ENCODE measurements around the gene ENDOU. TPM values are rescaled to one million over a fixed set of nuclear protein-coding genes. Genes with fewer than 3 reads are reported as not detected.
A peak's percentile ranks its signal among the peaks of the same experiment; 100 is the strongest.

ENDOU gene
- polyA plus RNA-seq, 4 donors = 0.30 to 2.1 TPM; not detected in 2

DNA sequence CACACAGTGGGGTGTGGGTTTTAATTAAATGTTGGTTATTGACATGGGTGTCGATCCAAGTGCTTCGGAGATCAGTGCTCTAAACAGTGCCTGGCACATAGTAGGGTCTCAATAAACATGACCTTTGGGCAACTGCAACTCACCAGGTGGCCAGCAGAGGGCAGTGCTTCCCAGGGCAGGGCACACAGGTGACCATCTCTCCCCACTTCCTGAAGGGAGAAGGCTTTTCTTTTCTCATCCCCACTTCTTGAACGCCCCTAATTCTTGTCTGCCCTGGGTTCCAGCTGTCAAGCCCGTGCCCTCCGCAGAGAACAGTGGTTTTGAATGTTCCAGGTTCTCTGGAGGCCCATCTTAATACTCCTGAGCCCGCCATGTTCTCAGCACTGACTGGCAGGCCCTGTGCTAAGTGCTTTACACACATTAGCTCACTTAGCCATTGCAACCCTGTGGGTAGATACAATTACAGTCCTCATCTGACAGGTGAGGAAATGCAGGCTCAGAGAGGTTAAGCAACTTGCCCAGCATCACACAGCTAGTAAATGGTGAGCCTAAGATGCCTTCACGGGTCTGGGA, 17.0 kb upstream of the ENDOU start:
- H3K4me1 ChIP-seq (ENCODE audit: control insufficient read depth in 3 of 3, insufficient read depth in 2 of 3, low read depth in 1 of 3, low read length in 2 of 3) = peaks cover 0 to 9% (median 0%) of the 10 kb centered on the region in 3 donors
- WGBS, 3 donors = 54 to 69% (median 54%) methylated on average over 6 to 7 of the region's 7 CpGs
- no peaks in the 10 kb centered on the region for H3K27me3 ChIP-seq (ENCODE audit: control insufficient read depth in 3 of 3, insufficient read depth in 3 of 3, low read length in 3 of 3)
- H3K9me3 ChIP-seq (ENCODE audit: control insufficient read depth in 2 of 2, insufficient read depth in 1 of 2, low read depth in 1 of 2, low read length in 1 of 2) = no peaks in the 10 kb centered on the region
- no peak overlapping the region for H3K27ac ChIP-seq (ENCODE audit: low read depth in 1 of 3, low read length in 2 of 3)
- H3K4me3 ChIP-seq (ENCODE audit: low read depth in 1 of 3, low read length in 3 of 3) = no peak overlapping the region
- FAIRE-seq = no peak
- DNase-seq = peak; percentile 51 to 56
- peaks cover 0 to 6% (median 0%) of the 10 kb centered on the region in 3 donors for H3K36me3 ChIP-seq (ENCODE audit: control insufficient read depth in 3 of 3, insufficient read depth in 2 of 3, low read depth in 1 of 3, low read length in 3 of 3)

GRCh38 chr12:47741340-47741703, 16.0 kb upstream of the ENDOU start:
- Histone ChIP-seq H3K4me3 (ENCODE audit: low read depth in 1 of 3, low read length in 3 of 3) (no peak overlapping the region), H3K9me3 (ENCODE audit: control insufficient read depth in 2 of 2, insufficient read depth in 1 of 2, low read depth in 1 of 2, low read length in 1 of 2) (no peaks in the 10 kb centered on the region), H3K27me3 (ENCODE audit: control insufficient read depth in 3 of 3, insufficient read depth in 3 of 3, low read length in 3 of 3) (no peaks in the 10 kb centered on the region), H3K4me1 (ENCODE audit: control insufficient read depth in 3 of 3, insufficient read depth in 2 of 3, low read depth in 1 of 3, low read length in 2 of 3) (peaks cover 0 to 9% (median 0%) of the 10 kb centered on the region in 3 donors), H3K36me3 (ENCODE audit: control insufficient read depth in 3 of 3, insufficient read depth in 2 of 3, low read depth in 1 of 3, low read length in 3 of 3) (peaks cover 0 to 1% (median 0%) of the 10 kb centered on the region in 3 donors), H3K27ac (ENCODE audit: low read depth in 1 of 3, low read length in 2 of 3) (peak overlapping the region in 1 of 3 donors; percentile 42)
- DNase-seq = peak; percentile 30 to 58
- FAIRE-seq = no peak
- WGBS, 3 donors = 2 to 18% (median 7%) methylated on average over 4 of the region's 4 CpGs

- Histone ChIP-seq H3K9me3 (ENCODE audit: control insufficient read depth in 2 of 2, insufficient read depth in 1 of 2, low read depth in 1 of 2, low read length in 1 of 2) (no peaks in the 10 kb centered on the region), H3K4me3 (ENCODE audit: low read depth in 1 of 3, low read length in 3 of 3) (no peak overlapping the region), H3K27ac (ENCODE audit: low read depth in 1 of 3, low read length in 2 of 3) (peak overlapping the region in 1 of 3 donors; percentile 42), H3K36me3 (ENCODE audit: control insufficient read depth in 3 of 3, insufficient read depth in 2 of 3, low read depth in 1 of 3, low read length in 3 of 3) (no peaks in the 10 kb centered on the region), H3K27me3 (ENCODE audit: control insufficient read depth in 3 of 3, insufficient read depth in 3 of 3, low read length in 3 of 3) (no peaks in the 10 kb centered on the region), H3K4me1 (ENCODE audit: control insufficient read depth in 3 of 3, insufficient read depth in 2 of 3, low read depth in 1 of 3, low read length in 2 of 3) (peaks cover 0 to 11% (median 2%) of the 10 kb centered on the region in 3 donors)
- DNase-seq (no peak), FAIRE-seq (no peak)
- WGBS, 3 donors = 39 to 70% (median 49%) methylated on average over 19 to 21 of the region's 21 CpGs
Observed at GRCh38 chr12:47740606-47741339, 15.5 kb upstream of the ENDOU start.

GRCh38 chr12:47739979-47740378, 14.7 kb upstream of the ENDOU start:
- Histone ChIP-seq H3K27me3 (ENCODE audit: control insufficient read depth in 3 of 3, insufficient read depth in 3 of 3, low read length in 3 of 3) (no peaks in the 10 kb centered on the region), H3K27ac (ENCODE audit: low read depth in 1 of 3, low read length in 2 of 3) (peak overlapping the region in 2 of 3 donors; percentile 15 to 17), H3K4me1 (ENCODE audit: control insufficient read depth in 3 of 3, insufficient read depth in 2 of 3, low read depth in 1 of 3, low read length in 2 of 3) (peaks cover 0 to 15% (median 4%) of the 10 kb centered on the region in 3 donors), H3K9me3 (ENCODE audit: control insufficient read depth in 2 of 2, insufficient read depth in 1 of 2, low read depth in 1 of 2, low read length in 1 of 2) (no peaks in the 10 kb centered on the region), H3K4me3 (ENCODE audit: low read depth in 1 of 3, low read length in 3 of 3) (no peak overlapping the region), H3K36me3 (ENCODE audit: control insufficient read depth in 3 of 3, insufficient read depth in 2 of 3, low read depth in 1 of 3, low read length in 3 of 3) (no peaks in the 10 kb centered on the region)
- peak in 1 of 2 donors; percentile 69 for DNase-seq
- no peak for FAIRE-seq
- 34 to 54% (median 43%) methylated on average over 12 of the region's 12 CpGs for WGBS, 3 donors

- Histone ChIP-seq H3K4me1 (ENCODE audit: control insufficient read depth in 3 of 3, insufficient read depth in 2 of 3, low read depth in 1 of 3, low read length in 2 of 3) (peaks cover 0 to 15% (median 4%) of the 10 kb centered on the region in 3 donors), H3K4me3 (ENCODE audit: low read depth in 1 of 3, low read length in 3 of 3) (no peak overlapping the region), H3K27me3 (ENCODE audit: control insufficient read depth in 3 of 3, insufficient read depth in 3 of 3, low read length in 3 of 3) (no peaks in the 10 kb centered on the region), H3K27ac (ENCODE audit: low read depth in 1 of 3, low read length in 2 of 3) (no peak overlapping the region), H3K9me3 (ENCODE audit: control insufficient read depth in 2 of 2, insufficient read depth in 1 of 2, low read depth in 1 of 2, low read length in 1 of 2) (no peaks in the 10 kb centered on the region), H3K36me3 (ENCODE audit: control insufficient read depth in 3 of 3, insufficient read depth in 2 of 3, low read depth in 1 of 3, low read length in 3 of 3) (no peaks in the 10 kb centered on the region)
- WGBS, 3 donors = 79 to 86% (median 82%) methylated on average over 3 of the region's 3 CpGs
- no peak for DNase-seq
- FAIRE-seq = no peak
Observed at GRCh38 chr12:47739297-47739696, 14.0 kb upstream of the ENDOU start.

DNA sequence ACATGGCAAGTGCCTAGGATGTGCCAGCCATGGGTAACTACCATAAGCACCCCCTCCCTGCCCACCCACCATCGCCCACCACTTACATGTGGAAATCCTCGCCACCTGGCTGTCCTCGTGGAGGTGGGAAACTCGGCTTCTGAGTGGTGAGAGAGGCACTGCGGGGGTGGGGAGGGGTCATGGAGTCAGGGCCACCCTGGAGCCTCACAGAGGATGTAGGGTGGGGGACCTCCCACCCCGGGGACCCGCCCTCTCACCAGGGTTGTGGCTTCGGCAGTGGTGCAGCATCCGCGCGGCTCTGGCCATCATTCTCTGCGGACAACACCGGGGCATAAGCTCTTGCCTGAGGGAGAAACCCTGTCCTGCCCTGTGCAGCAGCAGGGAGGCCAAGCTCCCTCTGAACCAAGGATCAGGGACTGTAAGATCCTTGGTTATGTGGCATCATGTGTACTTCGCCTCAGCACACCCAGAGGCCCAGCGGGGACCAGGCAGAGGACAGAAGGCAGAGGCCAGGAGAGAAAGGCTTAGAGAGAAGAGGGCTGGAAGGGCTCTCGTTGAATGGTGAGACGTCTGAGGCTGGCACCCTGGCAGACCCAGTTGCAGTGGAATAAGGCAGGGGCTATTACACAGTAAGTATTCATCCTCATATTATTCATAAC, 12.8 kb upstream of the ENDOU start:
- H3K9me3 ChIP-seq (ENCODE audit: control insufficient read depth in 2 of 2, insufficient read depth in 1 of 2, low read depth in 1 of 2, low read length in 1 of 2) = no peaks in the 10 kb centered on the region
- no peak overlapping the region for H3K4me3 ChIP-seq (ENCODE audit: low read depth in 1 of 3, low read length in 3 of 3)
- H3K27me3 ChIP-seq (ENCODE audit: control insufficient read depth in 3 of 3, insufficient read depth in 3 of 3, low read length in 3 of 3) = no peaks in the 10 kb centered on the region
- peak overlapping the region in 2 of 3 donors; percentile 37 to 63 for H3K27ac ChIP-seq (ENCODE audit: low read depth in 1 of 3, low read length in 2 of 3)
- peak in 1 of 2 donors; percentile 63 for DNase-seq
- H3K36me3 ChIP-seq (ENCODE audit: control insufficient read depth in 3 of 3, insufficient read depth in 2 of 3, low read depth in 1 of 3, low read length in 3 of 3) = no peaks in the 10 kb centered on the region
- H3K4me1 ChIP-seq (ENCODE audit: control insufficient read depth in 3 of 3, insufficient read depth in 2 of 3, low read depth in 1 of 3, low read length in 2 of 3) = peaks cover 0 to 15% (median 4%) of the 10 kb centered on the region in 3 donors
- WGBS, 3 donors = 70 to 88% (median 82%) methylated on average over 17 of the region's 17 CpGs
- no peak for FAIRE-seq

DNA sequence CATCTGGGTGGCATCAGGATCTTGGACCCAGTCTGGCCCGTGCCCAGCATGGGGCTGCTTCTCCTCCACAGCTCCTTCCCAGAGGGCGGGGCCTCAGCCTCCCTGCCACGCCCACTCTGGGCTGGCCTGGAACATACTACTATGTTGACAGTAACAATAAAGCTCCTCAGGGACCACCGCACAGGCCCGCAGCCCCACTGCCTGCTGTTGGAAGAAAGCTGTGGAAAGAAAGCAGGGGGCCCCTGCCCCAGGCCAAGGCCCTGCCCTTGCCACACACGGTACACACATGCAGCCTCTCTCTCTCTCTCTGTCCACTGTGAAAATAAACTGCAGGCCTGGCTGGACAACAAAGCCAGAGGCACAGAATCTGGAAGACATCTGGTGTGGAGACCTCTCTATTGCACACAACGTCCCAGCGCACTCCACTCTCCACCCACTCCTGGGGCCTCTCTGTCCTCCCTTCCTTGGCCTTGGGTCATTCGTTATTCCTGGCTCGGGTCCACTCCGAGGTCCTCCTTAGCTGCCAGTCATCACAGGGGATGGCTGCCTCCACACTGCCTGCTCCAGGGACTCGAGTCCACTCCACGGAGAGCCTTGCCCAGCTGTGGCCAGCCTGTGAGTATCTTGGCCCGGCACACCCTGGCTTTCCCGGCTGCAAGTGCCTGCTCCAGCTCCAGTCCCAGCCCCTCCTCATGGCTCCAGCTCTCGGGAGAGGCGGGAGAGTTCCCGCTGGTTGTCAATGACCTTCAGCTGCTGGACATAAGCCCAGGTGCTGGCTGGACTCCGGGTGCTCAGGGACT, 11.8 kb upstream of the ENDOU start:
- FAIRE-seq = no peak
- Histone ChIP-seq H3K4me3 (ENCODE audit: low read depth in 1 of 3, low read length in 3 of 3) (no peak overlapping the region), H3K9me3 (ENCODE audit: control insufficient read depth in 2 of 2, insufficient read depth in 1 of 2, low read depth in 1 of 2, low read length in 1 of 2) (no peaks in the 10 kb centered on the region), H3K4me1 (ENCODE audit: control insufficient read depth in 3 of 3, insufficient read depth in 2 of 3, low read depth in 1 of 3, low read length in 2 of 3) (peaks cover 0 to 15% (median 4%) of the 10 kb centered on the region in 3 donors), H3K36me3 (ENCODE audit: control insufficient read depth in 3 of 3, insufficient read depth in 2 of 3, low read depth in 1 of 3, low read length in 3 of 3) (no peaks in the 10 kb centered on the region), H3K27ac (ENCODE audit: low read depth in 1 of 3, low read length in 2 of 3) (peak overlapping the region in 2 of 3 donors; percentile 37 to 63), H3K27me3 (ENCODE audit: control insufficient read depth in 3 of 3, insufficient read depth in 3 of 3, low read length in 3 of 3) (no peaks in the 10 kb centered on the region)
- WGBS, 3 donors = 45 to 59% (median 59%) methylated on average over 19 of the region's 19 CpGs
- DNase-seq = peak; percentile 44 to 45

DNA sequence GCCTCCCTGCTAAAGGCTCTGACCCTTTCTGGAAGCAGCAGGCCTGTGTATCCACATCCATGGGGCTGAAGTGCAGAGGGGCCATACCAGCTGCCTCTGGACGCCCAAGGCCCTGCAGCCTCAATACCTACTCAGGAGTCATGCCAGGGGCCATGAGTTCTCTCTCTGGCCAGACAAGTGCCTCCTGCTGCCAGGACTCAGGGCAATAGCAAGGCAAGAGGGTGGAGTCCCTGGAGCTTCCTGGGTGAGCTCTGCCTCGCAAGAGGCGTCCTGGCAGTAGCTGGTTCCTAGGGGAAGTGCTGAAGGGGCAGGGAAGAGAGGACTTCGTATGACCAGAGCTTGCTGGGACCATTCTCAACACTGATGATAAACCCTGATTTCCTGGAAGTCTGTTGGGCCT, 10.9 kb upstream of the ENDOU start:
- no peaks in the 10 kb centered on the region for H3K9me3 ChIP-seq (ENCODE audit: control insufficient read depth in 2 of 2, insufficient read depth in 1 of 2, low read depth in 1 of 2, low read length in 1 of 2)
- peaks cover 0 to 15% (median 4%) of the 10 kb centered on the region in 3 donors for H3K4me1 ChIP-seq (ENCODE audit: control insufficient read depth in 3 of 3, insufficient read depth in 2 of 3, low read depth in 1 of 3, low read length in 2 of 3)
- 61 to 77% (median 74%) methylated on average over 4 of the region's 4 CpGs for WGBS, 3 donors
- no peak overlapping the region for H3K4me3 ChIP-seq (ENCODE audit: low read depth in 1 of 3, low read length in 3 of 3)
- H3K36me3 ChIP-seq (ENCODE audit: control insufficient read depth in 3 of 3, insufficient read depth in 2 of 3, low read depth in 1 of 3, low read length in 3 of 3) = no peaks in the 10 kb centered on the region
- H3K27me3 ChIP-seq (ENCODE audit: control insufficient read depth in 3 of 3, insufficient read depth in 3 of 3, low read length in 3 of 3) = no peaks in the 10 kb centered on the region
- FAIRE-seq = no peak
- H3K27ac ChIP-seq (ENCODE audit: low read depth in 1 of 3, low read length in 2 of 3) = peak overlapping the region in 2 of 3 donors; percentile 37 to 63
- no peak for DNase-seq
